GM23338 (cell line): Measurements from ENCODE around the gene GNB1L. TPM values are rescaled to one million over a fixed set of nuclear protein-coding genes. Genes with fewer than 3 reads are reported as not detected.

Experiments
- ATAC-seq: fragments of 200-7000 bp; cut with Tn5 transposase; 3 replicates; pipeline ENCODE4 v1.9.1; 2020
- DNase-seq: peaks from one replicate; pipeline ENCODE4 v3.0.0-alpha.2; 2015; ENCODE audit warnings: low spot score
- H2AFZ ChIP-seq: fragments of 200-600 bp; sonication (generic); 2 replicates; pipeline ENCODE4 v1.8.0; 2016; ENCODE audit warnings: antibody characterized with exemption, mild to moderate bottlenecking, moderate library complexity
- H3F3A ChIP-seq: fragments of 200-600 bp; sonication (generic); replicated peaks from 2 replicates; pipeline ENCODE4 v1.8.0; 2017; ENCODE audit warnings: antibody characterized with exemption, mixed run types, low read depth
- H3K27ac ChIP-seq: fragments of 200-600 bp; sonication (generic); 2 replicates; pipeline ENCODE4 v1.6.1; 2016; ENCODE audit warnings: low read depth
- H3K27me3 ChIP-seq: fragments of 200-600 bp; sonication (generic); 2 replicates; pipeline ENCODE4 v1.8.0; 2016; ENCODE audit warnings: mild to moderate bottlenecking, mixed run types, moderate library complexity; ENCODE audit not compliant: insufficient read depth
- H3K36me3 ChIP-seq: fragments of 200-600 bp; sonication (generic); 2 replicates; pipeline ENCODE4 v1.8.0; 2016; ENCODE audit warnings: mild to moderate bottlenecking; ENCODE audit not compliant: insufficient read depth
- H3K4me1 ChIP-seq: fragments of 200-600 bp; sonication (generic); 2 replicates; pipeline ENCODE4 v1.8.0; 2016; ENCODE audit warnings: mild to moderate bottlenecking, moderate library complexity; ENCODE audit not compliant: insufficient read depth
- H3K4me2 ChIP-seq: fragments of 200-600 bp; sonication (generic); 2 replicates; pipeline ENCODE4 v1.7.1; 2017; ENCODE audit warnings: mixed run types
- H3K4me3 ChIP-seq: fragments of 200-600 bp; sonication (generic); 2 replicates; pipeline ENCODE4 v1.6.1; 2016; ENCODE audit warnings: mixed run types
- H3K79me2 ChIP-seq: fragments of 200-600 bp; sonication (generic); replicated peaks from 2 replicates; pipeline ENCODE4 v1.8.0; 2017; ENCODE audit warnings: mild to moderate bottlenecking; ENCODE audit not compliant: insufficient read depth
- H3K9me2 ChIP-seq: fragments of 200-600 bp; sonication (generic); 2 replicates; pipeline ENCODE4 v1.8.0; 2017; ENCODE audit not compliant: insufficient read depth
- H4K20me1 ChIP-seq: fragments of 200-600 bp; sonication (generic); replicated peaks from 2 replicates; pipeline ENCODE4 v1.8.0; 2017; ENCODE audit warnings: mild to moderate bottlenecking; ENCODE audit not compliant: insufficient read depth
- H3K27ac Mint-ChIP-seq: 2 replicates; pipeline ENCODE4 v1.8.0; 2020; ENCODE audit warnings: inconsistent platforms, mild to moderate bottlenecking, moderate library complexity, mixed read lengths
- H3K27me3 Mint-ChIP-seq: 3 replicates; pipeline ENCODE4 v1.8.0; 2022; ENCODE audit warnings: low read depth, mild to moderate bottlenecking, moderate library complexity, mixed read lengths, inconsistent platforms; ENCODE audit not compliant: insufficient read depth, poor library complexity
- H3K36me3 Mint-ChIP-seq: 3 replicates; pipeline ENCODE4 v1.8.0; 2021; ENCODE audit warnings: low read depth, mild to moderate bottlenecking, inconsistent platforms, moderate library complexity, mixed read lengths
- H3K4me1 Mint-ChIP-seq: 3 replicates; pipeline ENCODE4 v1.8.0; 2020; ENCODE audit warnings: mild to moderate bottlenecking, inconsistent platforms, mixed read lengths
- H3K4me3 Mint-ChIP-seq: 3 replicates; pipeline ENCODE4 v1.8.0; 2021; ENCODE audit warnings: moderate library complexity, mild to moderate bottlenecking, inconsistent platforms, mixed read lengths
- H3K9me3 Mint-ChIP-seq: 3 replicates; pipeline ENCODE4 v1.8.0; 2020; ENCODE audit warnings: moderate library complexity, mild to moderate bottlenecking, inconsistent platforms, mixed read lengths
- ETS1 ChIP-seq: IDR thresholded peaks from 2 replicates; pipeline ENCODE4 v1.6.1; 2016; ENCODE audit warnings: antibody characterized with exemption
- EZH2 ChIP-seq: fragments of 200-600 bp; sonication (generic); IDR thresholded peaks from one replicate; pipeline ENCODE4 v1.8.0; 2017; ENCODE audit warnings: antibody characterized with exemption, mild to moderate bottlenecking, low read depth; ENCODE audit not compliant: unreplicated experiment
- JUNB ChIP-seq: IDR thresholded peaks from one replicate; pipeline ENCODE4 v1.6.1; 2016; ENCODE audit warnings: antibody characterized with exemption; ENCODE audit not compliant: unreplicated experiment
- NANOG ChIP-seq: IDR thresholded peaks from 2 replicates; pipeline ENCODE4 v1.6.1; 2016; ENCODE audit warnings: antibody characterized with exemption, borderline replicate concordance
- STAT1 ChIP-seq: IDR thresholded peaks from one replicate; pipeline ENCODE4 v1.6.1; 2016; ENCODE audit warnings: antibody characterized with exemption; ENCODE audit not compliant: unreplicated experiment
- ZNF331 ChIP-seq: fragments of 250-450 bp; sonication (Bioruptor Pico); IDR thresholded peaks from 2 replicates; pipeline ENCODE4 v1.5.0; 2020; ENCODE audit warnings: low read depth, mild to moderate bottlenecking, moderate library complexity
- ZNF462 ChIP-seq: fragments of 250-450 bp; sonication (Bioruptor Pico); IDR thresholded peaks from 2 replicates; pipeline ENCODE4 v1.5.0; 2020; ENCODE audit warnings: mild to moderate bottlenecking, moderate library complexity
- polyA plus RNA-seq: library from polyadenylated mRNA; unstranded; fragments of >200 nt; fragmentation: Nextera tagmentation; extraction: Ambion mirVana; gene quantifications from 2 replicates; pipeline ENCODE4 v1.2.1, GENCODE V29; 2016
- total RNA-seq: library from RNA; depleted of rRNA; stranded (reverse); fragments of >200 nt; shearing (Covaris generic); gene quantifications from 2 replicates; pipeline ENCODE4 v1.2.3, GENCODE V29; 2014

The GNB1L gene
- total and polyA plus RNA-seq, 2 experiments from 2014 or later: 15.2 to 27.8 TPM

- DNase-seq: peak; percentile 40
- ATAC-seq: no peak; the same call in 2 of the 3 replicates
- Histone ChIP-seq H3K79me2 (no peaks in the 10 kb centered on the region), H3K9me2 (no peaks in the 10 kb centered on the region), H3K4me2 (peak overlapping the region; percentile 67), H3F3A (peaks cover 18% of the 10 kb centered on the region), H3K36me3 (no peaks in the 10 kb centered on the region), H3K4me3 (peak overlapping the region; percentile 45; the same call in 1 of the 2 replicates), H2AFZ (no peak overlapping the region), H4K20me1 (peaks cover 9% of the 10 kb centered on the region), H3K4me1 (peaks cover 31% of the 10 kb centered on the region), H3K27me3 (peaks cover 95% of the 10 kb centered on the region), H3K27ac (no peak overlapping the region)
- peaks cover 5% of the 10 kb centered on the region; the same call in 1 of the 3 replicates for H3K36me3 Mint-ChIP-seq
- peaks cover 89% of the 10 kb centered on the region for H3K27me3 Mint-ChIP-seq
- TF ChIP-seq STAT1: no peak
- TF ChIP-seq JUNB: no peak
- TF ChIP-seq ZNF331 (CRISPR knock-in tag): no peak
- TF ChIP-seq ETS1: no peak
- no peak for TF ChIP-seq ZNF462 (CRISPR knock-in tag)
- TF ChIP-seq NANOG: no peak
- TF ChIP-seq EZH2: peak; percentile 88
- H3K4me3 Mint-ChIP-seq: peak overlapping the region; percentile 53; the same call in 1 of the 3 replicates
- no peaks in the 10 kb centered on the region; the same call in 2 of the 3 replicates for H3K9me3 Mint-ChIP-seq
- no peak overlapping the region for H3K27ac Mint-ChIP-seq
- peaks cover 31% of the 10 kb centered on the region for H3K4me1 Mint-ChIP-seq
These were observed 96.4 kb downstream of the GNB1L start for GRCh38 chr22:19757985-19758895.
